Endothelial cell of umbilical vein (primary cell): ENCODE results near the gene TPM4. TPM values are rescaled to one million over a fixed set of nuclear protein-coding genes. Genes with fewer than 3 reads are reported as not detected.
A peak's percentile ranks its signal among the peaks of the same experiment; 100 is the strongest.

ENCODE experiments used
- BruUV-seq: library from RNA; stranded (reverse); fragments of 400-500 nt; replicated peaks from 2 replicates; lab custom pipeline; 2021; lab: Mats Ljungman, UMichigan
- CTCF ChIA-PET: fragments of 300-600, 350-600 bp; sonication (Branson Sonifier 250); formaldehyde crosslinking; loops from one replicate; lab custom pipeline; 2021; ENCODE audit warnings: antibody characterized with exemption, inconsistent platforms; lab: Charles Lee
- POLR2A ChIA-PET: fragments of 300-600, 350-600 bp; sonication (Branson Sonifier 250); formaldehyde crosslinking; loops from one replicate; lab custom pipeline; 2021; ENCODE audit warnings: antibody characterized with exemption, inconsistent platforms; lab: Charles Lee
- DNase-seq: peaks from one replicate; pipeline ENCODE4 v3.0.0-alpha.2; 2011; ENCODE audit warnings: low read depth, low spot score
- FAIRE-seq: peaks from 2 replicates; lab custom pipeline; 2011; peaks lifted over from hg19 to GRCh38; lab: Jason Lieb, UNC
- H2AFZ ChIP-seq: 2 replicates; pipeline ENCODE4 v1.6.0; 2012; ENCODE audit warnings: low read depth, low read length, control low read depth, inconsistent platforms
- H3K27ac ChIP-seq: 2 replicates; pipeline ENCODE4 v1.5.1; 2011; ENCODE audit warnings: low read depth, mild to moderate bottlenecking, control low read depth, low read length, moderate library complexity; ENCODE audit not compliant: insufficient read depth
- H3K27me3 ChIP-seq, 2 experiments: 2 replicates each; pipeline versions ENCODE4 v1.6.0 to v1.6.1; 2011; ENCODE audit warnings: low read length in 2 of 2, mixed read lengths in 1 of 2; ENCODE audit not compliant: control insufficient read depth in 2 of 2, insufficient read depth in 2 of 2
- H3K36me3 ChIP-seq, 2 experiments: 2 replicates in 1 of 2; 3 replicates in 1 of 2; pipeline ENCODE4 v1.5.1; 2011; ENCODE audit warnings: low read length in 2 of 2, mild to moderate bottlenecking in 1 of 2, moderate library complexity in 1 of 2; ENCODE audit not compliant: control insufficient read depth in 2 of 2, insufficient read depth in 2 of 2; ENCODE audit errors: extremely low read depth in 1 of 2
- H3K4me1 ChIP-seq: 3 replicates; pipeline ENCODE4 v1.5.1; 2011; ENCODE audit warnings: mild to moderate bottlenecking, low read length; ENCODE audit not compliant: control insufficient read depth, insufficient read depth; ENCODE audit errors: extremely low read depth
- H3K4me2 ChIP-seq: 2 replicates; pipeline ENCODE4 v1.6.1; 2011; ENCODE audit warnings: low read length, control low read depth, mixed read lengths; ENCODE audit not compliant: insufficient read depth
- H3K4me3 ChIP-seq, 3 experiments: fragments of 200-600 bp in 1 of 3; sonication (generic), shearing (Covaris generic) in 1 of 3; replicated peaks in 1 of 3; 2 replicates each; pipeline ENCODE4 v1.5.1; 2011 to 2016; ENCODE audit warnings: control low read depth in 3 of 3, low read length in 3 of 3, mild to moderate bottlenecking in 2 of 3, inconsistent platforms in 1 of 3, low read depth in 1 of 3, moderate library complexity in 1 of 3; ENCODE audit not compliant: insufficient read depth in 1 of 3
- H3K79me2 ChIP-seq: 2 replicates; pipeline ENCODE4 v1.6.0; 2012; ENCODE audit warnings: low read length, inconsistent platforms; ENCODE audit not compliant: control insufficient read depth, insufficient read depth
- H3K9ac ChIP-seq: replicated peaks from 2 replicates; pipeline ENCODE3; 2011; ENCODE audit warnings: low read length, control low read depth; ENCODE audit not compliant: insufficient read depth; ENCODE audit errors: extremely low read depth
- H3K9me1 ChIP-seq: replicated peaks from 3 replicates; pipeline ENCODE4 v1.6.0; 2011; ENCODE audit warnings: mild to moderate bottlenecking, low read length; ENCODE audit not compliant: control insufficient read depth, insufficient read depth; ENCODE audit errors: extremely low read depth
- H3K9me3 ChIP-seq: replicated peaks from 2 replicates; pipeline ENCODE4 v1.5.1; 2012; ENCODE audit warnings: low read length, inconsistent platforms; ENCODE audit not compliant: control insufficient read depth, insufficient read depth
- H4K20me1 ChIP-seq: replicated peaks from 2 replicates; pipeline ENCODE3; 2011; ENCODE audit warnings: mild to moderate bottlenecking, low read length; ENCODE audit not compliant: control insufficient read depth, insufficient read depth; ENCODE audit errors: extremely low read depth
- EZH2 ChIP-seq: IDR thresholded peaks from 2 replicates; pipeline ENCODE4 v1.6.1; 2012; ENCODE audit warnings: borderline replicate concordance, low read depth, mild to moderate bottlenecking, moderate library complexity, low read length, inconsistent platforms; ENCODE audit not compliant: severe bottlenecking
- FOS ChIP-seq: IDR thresholded peaks from 2 replicates; pipeline ENCODE4 v1.6.1; 2011; ENCODE audit warnings: mild to moderate bottlenecking, low read length, moderate library complexity, borderline replicate concordance; ENCODE audit not compliant: insufficient read depth
- GATA2 ChIP-seq: IDR thresholded peaks from 2 replicates; pipeline ENCODE4 v1.7.0; 2011; ENCODE audit warnings: low read depth, mild to moderate bottlenecking, moderate library complexity, mixed read lengths, low read length; ENCODE audit not compliant: insufficient read length, insufficient read depth
- JUN ChIP-seq: IDR thresholded peaks from 2 replicates; pipeline ENCODE4 v1.6.1; 2011; ENCODE audit warnings: borderline replicate concordance, low read depth; ENCODE audit not compliant: insufficient read length, insufficient read depth
- MYC ChIP-seq: IDR thresholded peaks from one replicate; pipeline ENCODE4 v1.6.1; 2011; ENCODE audit warnings: mild to moderate bottlenecking, low read depth, low read length
- POLR2A ChIP-seq: IDR thresholded peaks from 2 replicates; pipeline ENCODE4 v1.6.1; 2012; ENCODE audit warnings: low read depth, mild to moderate bottlenecking, control low read depth, low read length
- POLR2AphosphoS5 ChIP-seq: IDR thresholded peaks from 2 replicates; pipeline ENCODE4 v1.6.1; 2012; ENCODE audit warnings: low read depth, mild to moderate bottlenecking, control low read depth, low read length, moderate library complexity; ENCODE audit not compliant: insufficient read depth
- dilution Hi-C: fragments of 300-500 bp; cut with MboI; formaldehyde crosslinking; loops from one replicate; pipeline ENCODE4 v1.15.0; 2019; ENCODE audit warnings: low sequenced_read_pairs; ENCODE audit not compliant: extremely low pct_ligation_motif_present
- intact Hi-C: fragments of 100-400 bp; cut with micrococcal nuclease; formaldehyde crosslinking; loops from one replicate; pipeline ENCODE4 v1.10.0; 2022
- polyA plus RNA-seq, 4 experiments: library from polyadenylated mRNA; depleted of rRNA in 3 of 4; stranded (reverse) in 3 of 4; unstranded in 1 of 4; fragments of >200 nt; gene quantifications; 2 replicates each; pipeline versions ENCODE4 v1.2.1 to v1.2.3, GENCODE V29; 2011 to 2012; ENCODE audit warnings: missing spikeins in 1 of 4
- total RNA-seq: library from RNA; stranded (reverse); gene quantifications from 2 replicates; pipeline ENCODE4 v1.2.3, GENCODE V29; 2021
- TF ChIP-seq, protein P1 (sequence below), 2 donors: IDR thresholded peaks; 1 replicate in 1 of 2; 2 replicates in 1 of 2; pipeline ENCODE4 v1.5.1; 2011; ENCODE audit warnings: low read length in 2 of 2, mild to moderate bottlenecking in 2 of 2, moderate library complexity in 2 of 2, control low read depth in 1 of 2, inconsistent platforms in 1 of 2, low read depth in 1 of 2; ENCODE audit not compliant: insufficient read depth in 1 of 2; ENCODE audit errors: extremely low read depth in 1 of 2
- TF ChIP-seq, protein P2 (sequence below): IDR thresholded peaks from 2 replicates; pipeline ENCODE4 v1.6.1; 2011; ENCODE audit not compliant: insufficient read depth, insufficient read length

The TPM4 gene
- total and polyA plus RNA-seq, 2 donors (not counting 3 experiments of a cell fraction or from before 2014, with no cell fraction given), result 430 to 924 TPM

DNA sequence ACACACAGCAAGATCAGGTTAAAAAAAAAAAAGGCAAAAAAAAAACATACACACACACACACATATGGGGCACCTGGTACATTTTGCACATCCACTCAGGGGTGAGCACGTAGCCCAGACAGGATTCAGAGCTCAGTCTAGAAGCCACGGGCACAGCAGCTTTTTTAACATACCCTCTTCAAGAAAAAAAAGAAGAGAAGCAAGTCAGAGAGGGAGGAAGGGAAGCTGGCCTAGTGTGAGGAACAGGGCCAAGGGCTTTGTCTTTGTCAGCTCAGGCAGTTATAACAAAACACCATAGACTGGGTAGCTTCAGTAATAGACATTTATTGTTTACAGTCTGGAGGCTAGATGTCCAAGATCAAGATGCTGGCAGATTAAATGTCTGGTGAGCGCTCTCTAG lies 2.3 kb upstream of the TPM4 start:
- Histone ChIP-seq H3K79me2 (peaks cover 37% of the 10 kb centered on the region), H3K4me2 (no peak overlapping the region), H2AFZ (no peak overlapping the region), H3K9ac (no peak overlapping the region), H3K9me1 (no peaks in the 10 kb centered on the region), H3K27ac (no peak overlapping the region), H3K27me3 (no peaks in the 10 kb centered on the region), H3K36me3 (no peaks in the 10 kb centered on the region), H3K9me3 (no peaks in the 10 kb centered on the region), H4K20me1 (no peaks in the 10 kb centered on the region), H3K4me1 (peaks cover 40% of the 10 kb centered on the region), H3K4me3 (no peak overlapping the region)
- peak; percentile 49 for DNase-seq
- TF ChIP-seq JUN (no peak), GATA2 (no peak), EZH2 (no peak), POLR2AphosphoS5 (no peak), FOS (no peak), POLR2A (no peak), MYC (no peak)
- TF ChIP-seq, protein P1, sequence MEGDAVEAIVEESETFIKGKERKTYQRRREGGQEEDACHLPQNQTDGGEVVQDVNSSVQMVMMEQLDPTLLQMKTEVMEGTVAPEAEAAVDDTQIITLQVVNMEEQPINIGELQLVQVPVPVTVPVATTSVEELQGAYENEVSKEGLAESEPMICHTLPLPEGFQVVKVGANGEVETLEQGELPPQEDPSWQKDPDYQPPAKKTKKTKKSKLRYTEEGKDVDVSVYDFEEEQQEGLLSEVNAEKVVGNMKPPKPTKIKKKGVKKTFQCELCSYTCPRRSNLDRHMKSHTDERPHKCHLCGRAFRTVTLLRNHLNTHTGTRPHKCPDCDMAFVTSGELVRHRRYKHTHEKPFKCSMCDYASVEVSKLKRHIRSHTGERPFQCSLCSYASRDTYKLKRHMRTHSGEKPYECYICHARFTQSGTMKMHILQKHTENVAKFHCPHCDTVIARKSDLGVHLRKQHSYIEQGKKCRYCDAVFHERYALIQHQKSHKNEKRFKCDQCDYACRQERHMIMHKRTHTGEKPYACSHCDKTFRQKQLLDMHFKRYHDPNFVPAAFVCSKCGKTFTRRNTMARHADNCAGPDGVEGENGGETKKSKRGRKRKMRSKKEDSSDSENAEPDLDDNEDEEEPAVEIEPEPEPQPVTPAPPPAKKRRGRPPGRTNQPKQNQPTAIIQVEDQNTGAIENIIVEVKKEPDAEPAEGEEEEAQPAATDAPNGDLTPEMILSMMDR (IDR thresholded peaks at IDR 0.05; ENCODE audit: extremely low read depth in 1 of 2, insufficient read depth in 1 of 2, low read depth in 1 of 2, low read length in 2 of 2), result no peak
- TF ChIP-seq, protein P2, sequence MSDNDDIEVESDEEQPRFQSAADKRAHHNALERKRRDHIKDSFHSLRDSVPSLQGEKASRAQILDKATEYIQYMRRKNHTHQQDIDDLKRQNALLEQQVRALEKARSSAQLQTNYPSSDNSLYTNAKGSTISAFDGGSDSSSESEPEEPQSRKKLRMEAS, result no peak
- ChIA-PET POLR2A (interaction anchor here (1.0 kb wide), 1 partner anchor 13 kb away, joined by 5 read pairs; no protein-coding TSS in a partner anchor), CTCF (interaction anchor here (1.1 to 1.8 kb wide), 5 partner anchors 10 to 32 kb away, joined by 4 to 5 read pairs (median 5); no protein-coding TSS in a partner anchor)
- dilution Hi-C loops (no loop called here), intact Hi-C loops (loop anchor here (10.0 kb wide), 1 partner anchor 251 kb away; the partner anchor contains the start of gene KLF2)
- no TSS peak for BruUV-seq
- peak; percentile 74 for FAIRE-seq
